ENCODE results near the gene PHF20.

DNA sequence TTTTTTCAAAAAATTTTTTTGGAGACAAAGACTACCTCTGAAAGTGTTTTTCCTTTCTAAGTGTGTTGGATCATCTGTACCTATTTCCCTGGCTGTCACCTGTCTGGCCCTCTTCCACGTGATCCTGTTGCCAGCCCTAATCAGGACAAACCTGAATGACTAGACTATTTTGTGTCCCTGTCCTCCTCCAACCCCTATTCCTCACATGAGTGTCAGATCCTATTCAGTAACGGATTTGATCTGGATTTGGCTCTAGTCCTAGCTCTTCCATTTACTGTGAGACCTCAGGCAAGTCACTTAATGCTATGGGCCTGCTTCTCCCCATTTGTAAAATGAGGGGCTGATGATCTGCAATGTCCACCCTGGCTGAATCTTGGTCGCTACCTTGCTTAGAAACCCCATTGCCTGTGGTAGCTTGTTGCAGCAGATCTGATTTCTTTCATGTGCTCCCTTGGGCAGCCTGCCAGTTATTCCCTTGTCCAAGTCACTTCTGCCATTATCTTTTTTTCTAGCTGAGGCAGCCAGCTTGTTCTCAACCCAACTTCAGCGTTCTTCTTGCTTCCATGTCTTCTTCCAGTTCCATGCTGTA, 4.8 kb downstream of the PHF20 start:
- TF ChIP-seq, protein P1, sequence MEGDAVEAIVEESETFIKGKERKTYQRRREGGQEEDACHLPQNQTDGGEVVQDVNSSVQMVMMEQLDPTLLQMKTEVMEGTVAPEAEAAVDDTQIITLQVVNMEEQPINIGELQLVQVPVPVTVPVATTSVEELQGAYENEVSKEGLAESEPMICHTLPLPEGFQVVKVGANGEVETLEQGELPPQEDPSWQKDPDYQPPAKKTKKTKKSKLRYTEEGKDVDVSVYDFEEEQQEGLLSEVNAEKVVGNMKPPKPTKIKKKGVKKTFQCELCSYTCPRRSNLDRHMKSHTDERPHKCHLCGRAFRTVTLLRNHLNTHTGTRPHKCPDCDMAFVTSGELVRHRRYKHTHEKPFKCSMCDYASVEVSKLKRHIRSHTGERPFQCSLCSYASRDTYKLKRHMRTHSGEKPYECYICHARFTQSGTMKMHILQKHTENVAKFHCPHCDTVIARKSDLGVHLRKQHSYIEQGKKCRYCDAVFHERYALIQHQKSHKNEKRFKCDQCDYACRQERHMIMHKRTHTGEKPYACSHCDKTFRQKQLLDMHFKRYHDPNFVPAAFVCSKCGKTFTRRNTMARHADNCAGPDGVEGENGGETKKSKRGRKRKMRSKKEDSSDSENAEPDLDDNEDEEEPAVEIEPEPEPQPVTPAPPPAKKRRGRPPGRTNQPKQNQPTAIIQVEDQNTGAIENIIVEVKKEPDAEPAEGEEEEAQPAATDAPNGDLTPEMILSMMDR (IDR thresholded peaks at IDR 0.05; ENCODE audit: control extremely low read depth in 1 of 3, insufficient read depth in 1 of 3, low read depth in 1 of 3, low read length in 3 of 3): no peak
- TF ChIP-seq POLR2AphosphoS5 (IDR thresholded peaks at IDR 0.05; ENCODE audit: low read depth, low read length) (no peak), CHD1 (IDR thresholded peaks at IDR 0.05; ENCODE audit: low read depth, low read length) (no peak), BRCA1 (IDR thresholded peaks at IDR 0.05; ENCODE audit: low read depth, low read length) (no peak), GABPA (IDR thresholded peaks at IDR 0.05; ENCODE audit: borderline replicate concordance, insufficient read depth, low read length) (no peak)
